NCI-H146 treated with DMSO at 0.1 percent for 48 hours (cell line): ENCODE measurements around the gene BRD7.

Source experiments
- DNase-seq: peaks from one replicate; lab custom pipeline; 2025; ENCODE audit not compliant: unreplicated experiment; lab: John Stamatoyannopoulos, UW

The BRD7 gene

GRCh38 chr16:50305441-50306061 is 63.2 kb downstream of the BRD7 start:
- no peak for DNase-seq

GRCh38 chr16:50304467-50305440 is 64.0 kb downstream of the BRD7 start:
- no peak for DNase-seq

GRCh38 chr16:50303605-50304466 is 65.0 kb downstream of the BRD7 start:
- DNase-seq, result no peak

- no peak for DNase-seq
Measured at GRCh38 chr16:50303041-50303604, 65.7 kb downstream of the BRD7 start.

DNA sequence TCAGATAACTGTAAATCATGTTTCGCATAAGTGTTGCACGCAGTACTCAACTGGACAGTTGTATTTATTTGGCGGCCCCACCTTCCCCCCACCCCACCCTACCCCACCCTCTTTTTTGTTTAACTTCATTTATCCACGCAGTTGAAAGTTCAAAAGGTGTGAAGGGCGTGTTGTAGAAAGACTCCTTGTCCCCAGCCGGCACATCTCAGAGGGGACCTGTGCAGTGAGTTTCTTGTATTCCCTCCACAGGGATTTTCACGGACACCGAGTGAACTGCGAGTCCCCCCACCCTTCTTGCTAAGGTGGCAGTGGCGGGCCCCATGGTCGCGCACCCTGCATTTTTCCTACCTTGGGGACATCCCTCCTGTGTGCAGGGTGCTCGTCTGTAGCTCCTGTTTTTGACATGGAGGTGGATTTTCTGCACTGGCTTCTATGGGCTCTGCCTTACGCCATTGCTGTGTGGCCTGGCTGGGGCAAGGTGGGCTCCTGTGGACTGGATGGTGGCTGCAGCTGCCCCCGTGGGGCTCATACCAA is 66.2 kb downstream of the BRD7 start:
- no peak for DNase-seq

GRCh38 chr16:50301626-50302471 is 66.9 kb downstream of the BRD7 start:
- no peak for DNase-seq

- DNase-seq, result no peak
Measured at GRCh38 chr16:50300942-50301625, 67.7 kb downstream of the BRD7 start.

GRCh38 chr16:50299508-50300105 is 69.2 kb downstream of the BRD7 start:
- no peak for DNase-seq

- no peak for DNase-seq
Measured at GRCh38 chr16:50298591-50299507, 69.9 kb downstream of the BRD7 start.

GRCh38 chr16:50298075-50298460 is 70.7 kb downstream of the BRD7 start:
- DNase-seq, result no peak

GRCh38 chr16:50297301-50298074 is 71.3 kb downstream of the BRD7 start:
- no peak for DNase-seq

DNA sequence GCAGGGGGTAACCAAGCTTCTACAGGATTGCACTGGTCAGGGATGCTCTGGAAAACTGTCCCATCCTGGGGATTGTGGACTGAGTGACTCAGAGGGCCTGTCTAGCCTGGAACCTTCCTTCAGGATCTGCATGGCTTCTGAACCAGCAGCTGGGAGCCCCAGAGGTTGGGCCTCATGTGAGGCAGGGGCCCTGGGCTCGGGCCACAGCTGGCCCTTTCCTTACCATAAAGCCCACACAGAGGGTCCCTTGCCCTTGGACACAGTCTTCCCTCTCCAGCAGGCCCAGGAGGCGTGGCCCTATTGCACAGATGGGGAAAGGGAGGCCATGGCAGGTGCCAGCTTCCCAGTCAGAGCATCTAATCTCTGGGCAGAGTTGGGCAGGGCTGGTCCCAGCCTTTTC is 72.0 kb downstream of the BRD7 start:
- DNase-seq, result no peak

- no peak for DNase-seq
Measured at GRCh38 chr16:50295541-50296132, 73.2 kb downstream of the BRD7 start.

GRCh38 chr16:50294955-50295354 is 73.8 kb downstream of the BRD7 start:
- no peak for DNase-seq

DNA sequence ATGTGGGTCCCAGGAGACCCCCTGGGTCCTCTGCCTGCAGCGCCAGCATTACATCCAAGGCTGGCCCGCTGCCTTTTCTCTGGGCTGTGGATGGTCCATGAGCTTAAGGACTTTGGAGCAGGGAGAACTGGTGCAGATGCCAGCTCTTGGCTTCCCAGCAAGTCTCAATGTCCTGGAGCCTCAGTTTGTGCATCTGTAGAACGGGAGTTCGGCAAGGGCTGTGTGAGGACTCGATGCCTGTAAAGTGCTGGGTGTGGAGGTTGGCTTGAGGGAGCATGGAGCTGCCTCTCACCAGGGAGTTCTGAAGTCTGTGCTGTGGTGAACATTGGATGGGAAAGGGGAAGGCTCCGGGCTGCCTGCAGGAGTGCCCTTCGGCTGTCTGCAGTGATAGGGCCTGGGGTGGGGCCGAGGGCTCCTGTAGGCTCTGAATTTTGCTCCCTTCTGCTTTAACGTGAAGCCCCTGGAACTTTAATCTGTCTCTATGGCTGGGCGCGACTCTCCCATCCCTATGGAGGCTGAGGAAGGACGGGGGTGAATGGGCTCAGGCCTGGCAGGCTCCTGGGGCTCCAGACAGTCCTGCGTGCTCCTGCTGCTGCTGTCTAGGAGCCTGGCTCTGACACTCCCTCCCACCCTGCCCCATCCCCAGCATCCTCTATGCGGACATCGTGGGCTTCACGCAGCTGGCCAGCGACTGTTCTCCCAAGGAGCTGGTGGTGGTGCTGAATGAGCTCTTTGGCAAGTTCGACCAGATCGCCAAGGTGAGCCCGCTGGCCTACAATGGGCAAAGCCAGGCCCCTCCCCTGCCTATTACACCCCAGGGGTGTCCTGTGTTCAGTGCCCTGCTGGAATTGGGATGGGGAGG is 74.6 kb downstream of the BRD7 start:
- no peak for DNase-seq
